HG03045 (cell line): ENCODE data around the gene NOXA1.
"Not testable (repeated sequence)": the region's sequence is repeated elsewhere in the genome, so short reads cannot be mapped to it uniquely, and the experiment has no call there.

ENCODE experiments used
- ATAC-seq: cut with Tn5 transposase; IDR thresholded peaks from one replicate; pipeline ENCODE4 v1.9.1; 2021; ENCODE audit warnings: mild to moderate bottlenecking, moderate library complexity; ENCODE audit not compliant: unreplicated experiment

The NOXA1 gene, protein sequence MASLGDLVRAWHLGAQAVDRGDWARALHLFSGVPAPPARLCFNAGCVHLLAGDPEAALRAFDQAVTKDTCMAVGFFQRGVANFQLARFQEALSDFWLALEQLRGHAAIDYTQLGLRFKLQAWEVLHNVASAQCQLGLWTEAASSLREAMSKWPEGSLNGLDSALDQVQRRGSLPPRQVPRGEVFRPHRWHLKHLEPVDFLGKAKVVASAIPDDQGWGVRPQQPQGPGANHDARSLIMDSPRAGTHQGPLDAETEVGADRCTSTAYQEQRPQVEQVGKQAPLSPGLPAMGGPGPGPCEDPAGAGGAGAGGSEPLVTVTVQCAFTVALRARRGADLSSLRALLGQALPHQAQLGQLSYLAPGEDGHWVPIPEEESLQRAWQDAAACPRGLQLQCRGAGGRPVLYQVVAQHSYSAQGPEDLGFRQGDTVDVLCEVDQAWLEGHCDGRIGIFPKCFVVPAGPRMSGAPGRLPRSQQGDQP

GRCh38 chr9:137422604-137423513 is at the start of gene NOXA1, which contains the start of gene EXD3:
Gene NOXA1 (plus strand): TSS chr9:137423393. CDS start chr9:137423530, 137 bp downstream.
Gene EXD3 (minus strand): TSS chr9:137423162. CDS start chr9:137395357, 27,805 bp downstream.
- peak; percentile 82 for ATAC-seq

DNA sequence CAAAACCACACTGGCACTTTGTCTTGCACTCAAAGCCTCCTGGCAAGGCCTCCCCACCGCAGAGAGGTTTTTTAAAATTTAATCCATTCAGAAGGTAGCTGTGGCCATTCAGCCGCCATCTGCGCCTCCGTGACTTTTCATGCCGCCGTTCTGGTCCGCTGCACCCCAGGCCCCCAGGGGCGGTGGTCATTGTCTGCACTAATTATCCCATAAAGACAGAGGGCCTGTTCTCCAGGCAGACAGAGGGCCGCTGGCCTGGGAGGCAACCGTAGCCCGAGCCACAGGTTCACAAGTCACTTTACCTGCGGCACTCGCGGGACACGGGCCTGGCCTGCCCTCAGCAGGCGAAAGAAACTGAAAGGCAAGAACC is 49.6 kb upstream of the NOXA1 start:
- no peak for ATAC-seq

- no peak for ATAC-seq
Observed at GRCh38 chr9:137374131-137374845, 48.9 kb upstream of the NOXA1 start.

GRCh38 chr9:137375321-137376058 is 47.7 kb upstream of the NOXA1 start:
- ATAC-seq: no peak

DNA sequence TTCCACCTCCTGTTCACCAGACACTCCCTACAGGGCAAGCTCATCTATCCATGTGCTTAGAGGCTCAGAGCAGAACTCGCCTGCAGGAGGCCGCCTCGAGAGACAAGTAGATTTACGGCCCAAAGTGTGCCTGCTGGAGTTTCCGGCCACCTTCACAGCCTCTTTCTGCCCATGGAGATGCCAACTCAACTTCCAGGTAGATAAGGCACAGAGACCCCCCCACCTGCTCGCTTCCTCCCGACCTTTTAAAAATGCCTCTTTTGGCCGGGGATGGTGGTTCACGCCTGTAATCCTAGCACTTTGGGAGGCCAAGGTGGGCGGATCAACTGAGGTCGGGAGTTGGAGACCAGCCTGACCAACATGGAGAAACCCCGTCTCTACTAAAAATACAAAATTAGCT is 46.8 kb upstream of the NOXA1 start:
- no peak for ATAC-seq

GRCh38 chr9:137378688-137379410 is 44.3 kb upstream of the NOXA1 start:
- not testable (repeated sequence) for ATAC-seq

DNA sequence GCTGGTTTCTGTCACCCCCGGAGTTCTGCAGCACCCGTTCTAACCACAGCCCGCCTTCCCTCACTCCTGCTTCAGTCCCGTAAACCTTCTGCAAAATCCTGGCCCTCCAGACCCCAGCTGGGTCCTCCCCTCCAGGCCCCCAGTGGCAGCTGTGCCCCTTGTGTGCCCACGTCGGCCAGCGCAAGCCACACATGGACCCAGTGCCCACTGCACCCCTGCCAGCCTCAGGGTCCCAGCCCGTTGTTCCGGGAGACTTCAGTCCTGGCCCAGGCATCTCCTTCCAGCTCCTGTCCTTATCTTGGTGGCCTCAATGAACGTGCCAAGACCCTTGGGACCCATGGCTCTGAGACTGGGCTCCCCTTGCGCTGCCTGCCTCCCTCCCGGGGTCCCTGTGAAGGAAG is 43.4 kb upstream of the NOXA1 start:
- ATAC-seq: no peak

DNA sequence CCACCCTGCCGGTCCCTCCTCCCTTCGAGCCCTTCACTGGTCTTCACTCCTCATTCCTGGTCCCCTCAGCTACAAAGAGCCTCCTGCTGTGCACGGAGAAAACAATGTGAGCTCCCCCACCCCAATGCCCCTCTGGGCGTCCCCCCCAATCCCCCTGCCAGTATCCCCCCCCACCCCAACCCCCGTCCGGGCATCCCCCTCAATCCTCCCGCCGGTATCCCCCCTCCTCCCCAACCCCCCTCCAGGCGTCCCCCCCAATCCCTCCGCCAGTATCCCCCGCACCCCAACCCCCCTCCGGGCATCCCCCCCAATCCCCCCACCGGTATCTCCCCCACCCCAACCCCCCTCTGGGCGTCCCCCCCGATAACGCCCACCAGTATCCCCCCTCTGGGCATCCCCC is 43.0 kb upstream of the NOXA1 start:
- ATAC-seq: no peak

- no peak for ATAC-seq
Observed at GRCh38 chr9:137380606-137381005, 42.6 kb upstream of the NOXA1 start.

- no peak for ATAC-seq
Observed at GRCh38 chr9:137381501-137382443, 41.4 kb upstream of the NOXA1 start.

DNA sequence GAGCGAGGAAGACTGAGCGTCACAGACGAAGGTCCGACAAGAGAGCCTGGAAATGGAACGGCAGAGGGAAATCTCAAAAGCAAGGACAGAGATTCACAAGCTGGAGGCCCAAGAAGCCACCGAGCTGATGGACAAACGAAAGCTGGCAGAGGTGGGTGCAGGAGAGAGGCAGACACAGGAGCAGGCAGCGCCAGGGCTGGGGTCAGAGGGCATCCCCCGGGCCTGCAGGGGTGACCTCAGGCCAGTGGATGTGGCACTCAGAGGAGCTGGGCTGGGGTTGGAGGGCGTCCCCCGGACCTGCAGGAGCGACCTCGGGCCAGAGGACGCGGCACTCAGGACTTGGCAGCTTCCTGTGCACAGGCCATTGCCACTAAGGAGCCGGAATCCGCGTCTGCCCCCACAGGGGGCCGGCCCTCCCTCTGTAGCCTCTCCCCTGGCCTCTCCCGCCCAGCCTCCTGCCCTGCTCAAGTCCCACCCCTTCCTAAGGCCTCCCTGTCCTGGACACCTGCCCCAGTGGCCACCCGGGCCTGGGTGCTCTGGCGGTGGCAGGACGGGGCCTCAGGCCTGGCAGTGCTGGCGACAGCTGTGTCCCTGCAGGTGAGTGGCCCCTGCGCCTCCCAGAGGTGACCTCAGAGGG is 40.6 kb upstream of the NOXA1 start:
- no peak for ATAC-seq

DNA sequence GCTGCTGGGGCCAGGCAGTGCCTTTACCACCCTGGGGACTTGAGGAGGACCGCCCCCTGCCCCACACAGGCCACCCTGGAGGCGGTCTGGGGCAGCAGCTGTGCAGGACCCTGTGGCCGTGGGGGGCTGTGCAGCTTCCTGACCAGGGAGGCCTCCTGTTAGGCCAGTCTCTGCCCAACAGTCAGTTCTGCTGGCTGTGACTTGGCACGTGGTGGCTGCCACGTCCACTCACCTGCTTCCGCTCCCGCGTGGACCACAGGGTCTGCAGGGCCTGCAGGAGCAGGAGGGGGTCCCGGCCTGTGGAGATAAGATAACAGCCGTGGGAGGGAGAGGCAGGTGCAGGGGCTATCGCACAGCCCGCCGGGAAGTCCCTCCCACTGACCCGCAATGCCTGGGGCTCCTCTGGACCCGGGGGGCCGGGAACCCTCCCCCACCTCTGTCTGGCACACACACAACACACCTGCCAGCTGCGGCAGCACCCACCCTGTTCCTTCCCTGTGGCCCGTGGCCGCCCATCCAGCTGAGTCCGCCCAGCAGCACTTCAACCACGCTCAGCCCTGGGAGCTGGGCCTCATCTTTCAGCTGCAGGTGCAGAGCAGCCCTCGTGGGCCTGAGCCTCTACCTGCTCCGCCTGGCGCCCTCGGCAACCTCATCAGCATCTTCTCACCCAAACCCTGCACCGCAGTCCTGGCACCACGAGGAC is 40.0 kb upstream of the NOXA1 start:
- no peak for ATAC-seq

- ATAC-seq: no peak
Observed at GRCh38 chr9:137383784-137384756, 39.1 kb upstream of the NOXA1 start.

- no peak for ATAC-seq
Observed at GRCh38 chr9:137385061-137385655, 38.0 kb upstream of the NOXA1 start.

DNA sequence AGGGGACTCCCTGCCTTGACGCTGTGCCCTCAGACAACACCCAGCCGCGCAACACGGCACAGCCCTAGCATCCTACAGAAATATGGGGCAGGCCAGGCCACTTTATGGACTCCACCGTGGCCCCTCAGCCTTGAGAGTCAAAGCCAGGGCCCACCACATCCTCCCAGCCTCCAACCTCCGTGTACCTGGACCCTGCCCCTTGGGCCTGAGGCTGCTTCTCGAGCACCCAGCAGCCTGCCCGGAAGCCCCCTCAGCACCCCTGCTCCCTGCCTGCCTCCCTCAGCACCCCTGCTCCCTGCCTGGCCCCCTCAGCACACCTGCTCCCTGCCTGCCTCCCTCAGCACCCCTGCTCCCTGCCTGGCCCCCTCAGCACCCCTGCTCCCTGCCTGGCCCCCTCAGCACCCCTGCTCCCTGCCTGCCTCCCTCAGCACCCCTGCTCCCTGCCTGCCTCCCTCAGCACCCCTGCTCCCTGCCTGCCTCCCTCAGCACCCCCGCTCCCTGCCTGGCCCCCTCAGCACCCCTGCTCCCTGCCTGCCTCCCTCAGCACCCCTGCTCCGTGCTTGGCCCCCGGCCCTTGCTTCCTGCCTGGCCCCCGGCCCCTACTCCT is 36.6 kb upstream of the NOXA1 start:
- ATAC-seq: not testable (repeated sequence)
